ENCODE measurements around the gene ABCB11.
"Not testable (repeated sequence)": the region's sequence is repeated elsewhere in the genome, so short reads cannot be mapped to it uniquely, and the experiment has no call there.

The ABCB11 gene

DNA sequence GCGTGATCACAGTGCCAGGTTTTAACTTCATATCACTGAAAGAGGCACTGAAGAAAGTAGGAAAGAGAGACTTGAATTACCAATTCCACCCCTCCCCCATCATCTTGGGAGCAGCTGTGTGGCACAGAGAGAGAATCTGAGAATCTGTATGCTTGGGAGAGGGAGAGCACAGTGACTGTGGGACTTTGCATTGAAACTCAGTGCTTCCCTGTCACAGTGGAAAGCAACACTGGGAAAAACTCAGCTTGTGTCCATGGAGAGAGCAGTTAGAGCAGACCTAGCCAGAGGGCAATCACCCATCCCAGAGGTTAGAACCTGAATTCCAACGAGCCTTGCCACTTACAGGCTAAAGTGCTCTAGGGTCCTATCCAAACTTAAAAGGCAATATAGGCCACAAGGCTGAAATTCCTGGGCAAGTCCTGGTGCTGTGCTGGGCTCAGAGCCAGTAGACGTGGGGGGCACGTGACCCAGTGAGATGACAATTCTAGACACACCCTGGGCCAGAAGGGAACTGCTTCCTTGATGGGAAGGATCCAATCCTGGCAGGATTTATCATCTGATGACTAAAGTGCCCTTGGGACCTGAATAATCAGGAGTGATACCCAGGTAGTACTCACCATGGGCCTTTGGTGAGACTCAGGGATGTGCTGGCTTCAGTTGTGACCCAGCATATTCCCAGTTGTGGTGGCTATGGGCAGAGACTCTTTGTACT is 15.5 kb upstream of the ABCB11 start:
- no peak for DNase-seq

DNA sequence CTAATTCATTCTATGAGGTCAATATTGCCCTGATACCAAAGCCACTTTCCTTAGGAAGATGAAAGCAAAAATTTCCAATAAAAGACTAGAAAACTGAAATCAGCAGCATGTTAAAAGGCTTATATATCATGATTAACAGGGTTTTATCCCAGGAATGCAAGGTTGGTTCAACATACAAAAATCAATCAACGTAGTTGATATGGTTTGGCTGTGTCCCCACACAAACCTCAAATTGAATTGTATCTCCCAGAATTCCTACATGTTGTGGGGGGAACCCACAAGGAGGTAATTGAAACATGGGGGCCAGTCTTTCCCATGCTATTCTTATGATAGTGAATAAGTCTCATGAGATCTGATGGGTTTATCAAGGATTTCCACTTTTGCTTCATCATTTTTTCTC is 11.7 kb upstream of the ABCB11 start:
- DNase-seq, result no peak

DNA sequence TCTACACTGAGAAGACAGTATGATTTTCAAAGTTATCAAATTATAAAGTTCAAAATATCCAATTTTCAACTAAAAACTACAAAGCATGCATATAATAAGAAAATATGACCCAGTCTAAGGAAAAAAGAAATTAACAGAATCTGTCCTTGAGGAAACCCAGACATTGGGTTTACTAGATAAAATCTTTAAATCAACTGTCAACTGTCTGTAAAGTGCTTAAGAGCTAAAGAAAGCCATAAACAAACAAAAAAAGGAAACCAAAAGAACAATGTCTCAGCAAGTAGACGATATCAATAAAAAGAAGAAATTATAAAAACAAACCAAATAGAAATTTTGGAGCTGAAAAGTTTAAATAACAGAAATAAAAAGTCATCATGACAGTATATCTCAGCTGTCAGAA is 10.5 kb upstream of the ABCB11 start:
- DNase-seq, result no peak

DNA sequence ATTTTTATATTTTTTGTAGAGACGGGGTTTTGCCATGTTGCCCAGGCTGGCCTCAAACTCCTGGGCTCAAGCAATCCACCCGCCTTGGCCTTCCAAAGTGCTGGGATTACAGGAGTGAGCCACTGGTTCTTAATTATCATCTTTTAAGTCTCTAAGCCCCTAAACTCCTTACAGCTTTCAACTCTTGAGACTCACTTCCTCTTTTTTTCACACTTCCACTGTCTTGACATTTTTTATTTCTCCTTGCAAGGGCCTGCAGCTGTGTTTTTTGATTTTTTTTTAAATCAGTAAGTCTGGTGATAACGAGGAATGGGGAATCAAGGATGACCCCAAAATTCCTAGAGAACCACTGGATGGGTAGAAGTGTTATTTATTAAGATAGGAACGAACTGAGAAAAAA is 8.6 kb upstream of the ABCB11 start:
- DNase-seq, result no peak

DNA sequence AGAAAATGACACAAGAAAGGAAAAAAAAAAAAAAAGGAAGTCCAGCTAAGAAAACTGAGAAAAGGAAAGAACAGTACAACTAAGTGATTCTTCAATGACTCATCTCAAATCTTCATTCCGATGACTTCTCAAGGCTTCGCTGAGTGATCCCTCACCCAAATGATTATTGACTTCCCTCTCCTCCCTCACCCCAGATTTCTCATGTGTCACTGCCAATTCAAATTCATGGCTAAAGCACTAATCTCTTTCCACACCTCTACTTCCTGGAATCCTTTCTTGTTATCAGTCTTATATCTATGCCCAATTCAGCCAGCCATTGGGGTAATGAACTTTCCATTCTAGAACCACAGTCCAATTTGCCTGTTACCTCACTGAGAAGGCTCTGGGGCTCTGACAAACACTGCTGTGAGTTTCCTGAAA is 7.2 kb upstream of the ABCB11 start:
- no peak for DNase-seq

DNA sequence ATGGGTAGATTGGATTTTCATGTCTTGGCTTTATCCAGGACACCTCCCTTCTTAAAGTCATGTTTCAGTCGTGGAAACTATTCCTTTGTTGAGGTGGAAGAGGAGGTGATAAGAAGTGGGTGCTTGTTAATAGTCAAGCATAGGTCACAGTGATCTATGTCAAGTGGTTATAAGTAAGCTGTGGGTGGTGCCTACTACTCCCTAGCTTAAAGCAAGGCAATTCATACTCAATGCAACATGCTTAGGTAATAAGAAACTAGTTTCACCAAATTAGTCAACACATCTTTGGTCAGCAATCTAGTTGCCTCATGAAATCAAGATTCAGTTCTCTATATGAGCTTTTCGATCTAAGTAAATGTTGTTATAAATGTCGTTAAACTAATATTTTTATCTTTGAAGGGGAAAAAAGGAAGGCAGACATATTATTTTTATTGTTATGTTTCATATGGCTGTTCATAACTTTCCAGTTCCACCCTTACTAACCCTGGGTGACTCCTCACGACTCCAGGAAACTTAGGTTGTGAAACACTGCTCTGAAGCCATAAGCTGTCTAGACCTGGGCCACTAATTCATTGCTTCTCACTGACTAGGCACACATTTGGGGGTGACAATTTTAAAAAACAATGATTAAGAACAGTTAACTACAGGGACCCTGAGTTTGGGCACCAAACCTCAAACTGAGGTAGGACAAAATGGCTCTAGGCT is 5.8 kb upstream of the ABCB11 start:
- no peak for DNase-seq

DNA sequence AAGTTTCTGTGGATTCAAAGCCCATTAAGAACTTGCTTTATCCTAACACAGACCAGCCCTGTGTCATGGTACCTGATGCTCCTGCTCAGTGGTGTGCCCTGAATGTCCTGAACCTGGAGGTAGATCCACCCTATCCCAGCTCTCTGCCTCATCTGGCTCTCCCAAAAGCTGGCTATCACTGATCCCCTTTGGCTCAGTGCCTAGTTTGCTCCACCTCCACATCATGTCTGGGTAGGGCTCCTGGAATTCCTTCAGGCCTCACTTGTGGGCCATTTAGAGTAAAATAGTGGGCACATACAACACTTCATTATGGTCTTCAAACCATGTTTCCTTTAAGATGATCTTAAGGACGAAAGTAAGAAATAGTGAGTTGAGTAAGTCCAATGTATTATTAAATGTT is 4.8 kb upstream of the ABCB11 start:
- DNase-seq, result no peak

DNA sequence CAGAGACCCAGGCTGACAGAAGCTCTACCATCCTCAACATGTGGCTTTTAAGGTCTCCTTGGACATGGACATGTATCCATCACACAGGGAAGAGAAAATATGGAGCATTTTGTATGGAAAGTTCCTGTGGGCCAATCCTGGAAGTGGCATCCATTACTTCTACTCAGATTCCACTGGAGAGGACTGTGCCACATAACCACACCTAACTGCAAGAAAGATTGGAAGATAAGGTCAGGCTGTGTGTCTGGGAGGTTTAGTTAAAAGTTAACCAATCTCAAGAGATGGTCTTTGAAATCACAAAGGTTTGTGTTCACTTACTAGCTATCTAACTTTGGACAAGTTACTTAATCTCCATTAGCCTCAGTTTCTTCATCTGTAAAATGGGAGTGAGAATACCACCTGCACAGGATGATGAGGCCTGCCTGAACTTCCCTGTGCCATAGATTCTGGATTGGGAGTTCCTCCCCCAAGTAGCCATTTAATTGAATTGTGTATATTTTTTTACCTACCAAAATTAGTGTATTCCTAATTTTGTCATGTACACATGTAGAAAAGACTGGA is 3.9 kb upstream of the ABCB11 start:
- DNase-seq, result no peak

DNA sequence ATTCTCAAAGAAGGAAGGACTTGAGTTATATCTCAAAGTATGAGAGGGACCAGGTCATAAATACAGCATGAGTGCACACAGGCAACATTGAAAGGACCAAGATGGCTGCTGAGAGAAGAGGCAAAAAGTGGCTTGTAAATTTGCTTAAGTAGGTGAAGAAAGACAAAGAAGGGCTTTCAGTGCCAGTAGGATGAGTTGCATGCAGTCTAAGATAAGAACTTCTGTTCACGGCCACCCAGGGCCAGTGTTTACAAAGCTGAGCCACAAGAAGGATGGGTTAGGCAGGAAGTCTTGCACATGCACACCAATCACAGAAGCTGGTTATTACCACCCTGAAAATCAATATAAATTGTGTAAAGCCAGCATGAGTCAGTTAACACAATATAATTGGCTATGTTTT is 3.1 kb upstream of the ABCB11 start:
- DNase-seq, result no peak

DNA sequence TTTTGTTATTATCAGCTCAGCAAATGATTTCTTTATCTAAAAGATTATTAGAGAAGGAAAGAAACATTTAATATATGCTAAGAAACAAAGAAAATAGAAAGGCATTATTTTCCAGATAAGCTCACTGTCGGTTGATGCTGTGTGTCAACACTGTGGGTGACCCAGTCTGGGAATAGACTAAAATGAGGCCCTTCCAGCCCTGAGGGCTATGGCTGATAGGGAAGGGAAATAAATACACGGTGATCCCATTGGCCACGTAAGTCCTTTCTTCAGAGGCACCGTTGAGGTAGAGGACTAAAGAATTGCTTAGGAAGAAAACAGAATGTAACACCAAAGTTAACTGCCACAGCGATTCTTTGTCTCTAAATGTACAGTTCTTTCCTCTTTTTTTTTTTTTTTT is 1.8 kb downstream of the ABCB11 start:
- no peak for DNase-seq

DNA sequence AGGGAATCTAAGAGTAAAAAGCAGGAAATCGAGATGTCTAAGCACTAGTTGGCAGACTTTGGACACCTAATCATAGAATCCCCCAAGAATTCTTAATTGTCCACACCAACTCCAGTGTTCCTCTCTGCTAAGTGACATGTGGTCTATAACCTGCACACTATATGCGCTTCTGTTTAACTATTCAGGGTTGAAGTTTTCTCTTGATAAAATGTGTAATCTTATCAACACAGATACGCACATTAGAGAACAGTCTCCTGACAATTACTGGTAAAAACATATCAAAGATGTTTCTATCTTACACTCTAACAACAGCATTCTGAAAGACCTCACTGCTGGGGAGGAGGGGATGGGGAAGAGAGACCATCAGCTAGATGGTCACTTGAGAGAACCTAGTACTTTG is 3.9 kb downstream of the ABCB11 start:
- DNase-seq, result no peak

DNA sequence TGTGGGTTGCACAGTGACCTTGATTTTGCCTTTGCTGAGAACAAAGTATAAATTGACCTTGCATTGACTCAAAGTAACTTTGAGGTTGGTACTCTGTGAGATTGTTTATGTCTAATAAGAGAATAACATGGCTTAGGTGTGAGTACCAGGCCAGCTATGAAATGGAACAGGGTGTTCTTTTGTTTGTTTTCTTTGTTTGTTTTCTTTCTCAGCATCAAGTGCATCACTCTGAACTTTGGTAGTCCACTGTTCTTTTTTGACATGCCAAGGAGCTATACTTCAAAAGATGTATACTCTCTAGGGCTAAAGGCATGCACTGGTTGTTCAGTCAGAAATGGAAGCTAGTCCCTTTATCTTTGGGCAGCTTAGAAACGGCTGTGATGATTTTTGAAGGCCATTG is 5.1 kb downstream of the ABCB11 start:
- DNase-seq, result no peak

DNA sequence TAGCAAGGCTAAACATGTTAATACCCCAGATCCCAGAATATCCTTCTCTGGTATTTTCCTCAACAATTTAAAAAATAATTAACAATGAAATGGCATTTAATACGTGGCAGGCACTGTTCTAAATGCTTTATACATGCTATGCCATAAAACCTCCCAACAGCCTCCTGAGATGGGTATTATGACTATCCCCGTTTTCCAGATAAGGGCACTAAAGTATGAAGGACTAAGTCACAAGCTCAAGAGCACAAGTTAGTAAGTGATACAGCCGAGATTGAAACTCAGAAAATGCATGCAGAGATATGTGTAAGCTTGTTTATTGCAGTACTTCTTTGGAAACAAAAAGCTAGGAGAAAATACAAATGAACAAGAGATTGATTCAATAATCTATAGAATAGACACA is 8.0 kb downstream of the ABCB11 start:
- DNase-seq, result no peak

DNA sequence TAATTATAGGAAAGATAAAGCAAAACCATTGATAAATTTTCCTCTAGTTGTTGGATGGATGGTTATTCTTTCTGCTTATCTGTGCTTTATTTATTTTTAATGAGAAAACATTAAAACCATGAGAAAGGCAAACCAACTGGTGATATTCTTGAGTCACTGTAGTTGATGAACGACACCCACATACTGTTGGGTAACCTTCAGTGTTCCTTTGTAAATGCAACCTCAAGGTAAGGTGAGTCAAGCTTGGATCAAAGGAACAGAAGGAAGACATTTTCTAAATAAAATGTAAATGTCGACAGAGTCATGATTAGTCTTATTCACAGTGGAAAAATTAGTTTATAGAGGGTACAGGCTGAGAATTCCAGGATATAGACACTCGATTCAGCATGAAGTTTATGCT is 12.7 kb downstream of the ABCB11 start:
- no peak for DNase-seq

DNA sequence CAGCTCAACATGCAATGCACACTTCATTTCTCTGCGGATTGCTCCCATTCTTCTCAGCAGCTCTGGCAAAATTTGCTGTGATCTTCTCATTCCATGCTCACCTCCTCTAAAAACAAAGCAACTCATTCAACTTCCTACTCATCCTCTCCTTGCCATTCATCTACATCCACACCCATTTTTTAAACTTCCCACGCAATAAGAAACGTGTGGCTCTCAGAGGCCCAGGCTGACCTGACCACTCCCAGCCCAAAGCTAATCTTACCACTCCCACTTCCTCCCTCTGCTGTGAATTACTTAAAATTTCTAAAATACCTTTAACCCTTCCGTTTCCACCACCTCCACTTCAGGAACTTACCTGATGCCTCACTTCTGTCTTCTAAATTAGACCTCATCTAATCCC is 15.2 kb downstream of the ABCB11 start:
- DNase-seq, result no peak

DNA sequence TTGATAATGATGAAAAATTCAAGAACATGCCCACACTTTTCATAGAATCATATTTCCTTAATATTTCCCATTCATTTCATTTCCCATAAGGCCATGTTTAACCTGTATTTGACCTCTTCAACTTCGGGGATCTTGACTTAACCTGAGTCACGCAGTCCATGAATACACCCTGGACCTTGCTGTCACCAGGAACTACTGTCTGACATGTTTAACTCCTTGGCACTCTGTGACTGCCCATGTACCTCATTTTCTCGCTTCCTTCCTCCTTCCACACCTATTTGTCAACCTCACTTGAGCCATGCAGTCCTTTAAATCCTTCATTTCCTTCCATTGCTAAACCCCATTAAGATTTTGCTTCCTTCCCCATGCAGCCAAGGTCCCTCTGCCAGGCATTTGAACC is 16.3 kb downstream of the ABCB11 start:
- DNase-seq, result no peak

DNA sequence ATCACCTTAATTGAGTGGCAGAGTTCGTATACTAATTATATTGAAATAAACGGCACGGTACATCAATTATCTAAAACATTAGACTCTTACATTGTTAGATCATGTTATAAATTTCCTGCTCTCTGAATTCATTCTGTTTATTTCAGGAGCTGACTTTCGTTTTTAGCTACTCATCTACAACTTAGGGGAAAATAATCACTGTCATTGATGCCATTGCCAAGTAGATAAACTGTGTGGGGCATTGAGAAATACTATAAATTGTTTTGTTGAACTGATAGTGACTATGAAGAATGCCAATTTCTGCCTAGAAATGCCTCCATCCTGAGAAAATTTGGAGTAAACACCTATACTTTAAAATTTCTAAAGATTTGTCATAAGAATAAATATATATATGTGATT is 17.5 kb downstream of the ABCB11 start:
- no peak for DNase-seq

DNA sequence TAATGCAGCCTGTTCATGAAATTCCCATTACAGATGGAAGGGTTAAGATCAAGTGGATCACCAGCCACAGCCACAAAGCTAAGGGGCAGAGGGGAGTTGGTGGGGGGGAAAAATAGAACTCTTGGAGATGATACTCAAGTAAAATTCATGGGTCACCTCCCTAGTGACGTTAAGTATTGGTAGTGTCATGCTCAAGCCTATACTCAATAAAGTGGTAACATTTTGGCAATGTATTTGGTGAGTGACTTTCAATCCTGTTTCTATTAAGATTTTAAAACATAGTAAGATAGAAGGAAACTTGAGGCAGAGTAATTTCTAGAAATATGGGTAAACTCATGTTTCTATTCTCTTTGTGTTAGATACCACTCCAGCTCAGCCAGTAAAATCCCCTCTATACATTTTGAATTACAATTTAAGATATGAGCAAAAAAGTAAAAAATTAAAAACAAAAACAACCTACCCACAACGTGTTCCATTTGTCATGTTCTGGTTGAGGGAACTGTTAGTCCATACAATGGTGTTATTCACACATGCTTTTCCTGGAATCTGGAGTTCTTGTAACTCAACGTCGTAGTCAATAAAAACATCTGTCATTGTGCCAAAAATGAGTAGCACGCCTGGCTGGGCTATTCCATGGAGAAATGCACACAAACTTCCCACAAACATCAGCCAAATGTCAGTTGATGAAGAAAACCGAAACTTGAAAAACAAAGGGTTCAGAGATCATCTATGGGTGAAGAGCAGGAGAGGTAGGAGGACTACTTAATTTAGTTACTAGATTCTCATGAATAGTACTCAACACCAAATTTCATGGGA is 18.1 kb downstream of the ABCB11 start:
- DNase-seq, result no peak

DNA sequence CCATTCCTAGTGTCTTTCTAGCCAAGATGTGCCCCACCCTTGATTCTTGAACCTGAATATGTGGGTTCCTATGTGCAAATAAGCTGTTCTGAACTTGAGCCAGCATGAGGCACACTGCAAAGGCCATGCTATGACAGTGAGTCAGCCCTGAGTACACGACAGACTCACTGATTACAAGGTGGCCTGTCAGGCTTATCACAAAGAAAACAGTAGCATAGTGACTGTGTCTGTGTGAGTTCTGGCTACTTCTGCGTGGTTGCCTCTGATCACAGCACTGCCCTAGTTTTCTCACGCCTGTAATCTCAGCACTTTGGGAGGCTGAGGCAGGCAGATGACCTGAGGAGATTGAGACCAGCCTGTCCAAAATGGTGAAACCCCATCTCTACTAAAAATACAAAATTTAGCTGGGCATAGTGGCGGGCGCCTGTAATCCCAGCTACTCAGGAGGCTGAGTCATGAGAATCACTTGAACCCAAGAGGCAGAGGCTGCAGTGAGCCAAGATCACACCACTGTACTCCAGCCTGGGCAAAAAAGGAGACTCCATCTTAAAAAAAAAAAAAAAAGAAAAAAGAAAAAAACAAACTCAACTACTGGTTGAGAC is 18.8 kb downstream of the ABCB11 start:
- not testable (repeated sequence) for DNase-seq

DNA sequence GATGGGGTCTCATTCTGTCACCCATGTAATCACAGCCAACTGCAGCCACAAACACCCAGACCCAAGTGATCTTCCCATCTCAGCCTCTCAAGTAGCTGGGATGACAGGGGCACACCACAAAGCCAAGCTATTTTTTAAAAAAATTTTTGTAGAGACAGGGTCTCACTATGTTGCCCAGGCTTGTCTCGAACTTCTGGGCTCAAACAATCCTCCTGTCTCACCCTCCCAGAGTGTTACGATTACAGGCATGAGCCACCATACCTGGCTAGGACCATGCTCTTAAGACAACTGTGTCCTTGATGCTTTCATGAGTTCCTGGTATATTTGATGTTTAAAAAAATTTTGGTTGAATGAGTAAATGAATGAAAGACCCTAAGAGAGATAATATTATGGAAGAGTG is 19.4 kb downstream of the ABCB11 start:
- no peak for DNase-seq

DNA sequence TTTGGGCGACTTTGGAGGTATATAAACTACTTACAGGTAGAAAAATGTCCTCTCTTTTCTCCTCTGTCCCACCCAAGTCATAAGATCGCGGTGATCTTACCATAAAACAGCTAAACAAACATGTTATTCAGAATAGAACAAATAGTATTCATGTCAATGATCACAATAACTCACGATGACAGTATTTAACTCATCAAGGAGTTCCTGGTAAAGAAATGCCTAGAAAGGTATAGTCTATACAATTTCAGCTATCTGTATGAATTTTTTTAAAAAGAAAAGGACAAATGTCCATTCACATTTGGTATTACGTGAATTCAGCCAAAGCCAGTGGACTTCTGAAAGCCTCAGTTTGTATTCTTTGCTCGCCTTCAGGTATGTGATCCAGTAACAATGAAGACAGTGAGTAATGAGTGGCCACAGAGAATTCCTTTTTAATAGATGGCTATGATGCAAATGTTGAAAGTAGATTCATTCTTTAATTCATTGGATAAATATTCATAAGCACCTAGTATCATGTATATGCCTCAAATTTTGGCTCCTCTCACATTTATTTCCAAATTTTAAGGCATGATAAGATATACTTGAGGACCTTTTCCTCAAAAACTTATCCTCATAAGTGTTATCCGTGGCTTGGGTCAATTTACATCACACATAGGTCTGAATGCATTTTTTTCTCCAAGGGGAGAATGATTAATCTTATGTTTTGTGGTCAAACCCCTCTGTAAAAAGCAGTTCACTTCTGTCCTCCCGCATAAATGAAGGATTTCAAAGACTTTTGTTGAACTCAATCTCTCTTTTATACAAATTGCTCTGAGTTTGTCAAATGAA is 20.3 kb downstream of the ABCB11 start:
- DNase-seq, result no peak

Data from nucleus accumbens (tissue), 56 donors.